Lower leg skin (tissue), 3 donors: ENCODE measurements around the gene COL17A1.

Experiments
- CTCF ChIP-seq, 3 donors: fragments of 450-650 bp; IDR thresholded peaks; one replicate each; pipeline ENCODE4 v1.5.1; 2016; ENCODE audit warnings: antibody characterized with exemption in 3 of 3, mild to moderate bottlenecking in 3 of 3, moderate library complexity in 2 of 3
- POLR2A ChIP-seq, 2 donors: fragments of 450-650 bp; IDR thresholded peaks; one replicate each; pipeline ENCODE4 v1.6.1; 2016 to 2017; ENCODE audit warnings: antibody characterized with exemption in 2 of 2, mild to moderate bottlenecking in 1 of 2, moderate library complexity in 1 of 2

- TF ChIP-seq CTCF (IDR thresholded peaks at IDR 0.05), result no peak
- no peak for TF ChIP-seq POLR2A (IDR thresholded peaks at IDR 0.05)
These were observed 18.7 kb downstream of the COL17A1 start for GRCh38 chr10:104066945-104067344.
